Prostate gland (tissue), 2 donors: ENCODE results near the gene AMFR.

Experiments
- POLR2A ChIP-seq: fragments of 450-650 bp; IDR thresholded peaks from one replicate; pipeline ENCODE4 v1.6.1; 2016; ENCODE audit warnings: antibody characterized with exemption, mild to moderate bottlenecking
- POLR2AphosphoS5 ChIP-seq: sonication (generic); formaldehyde crosslinking; IDR thresholded peaks from one replicate; pipeline ENCODE4 v1.6.1; 2017; ENCODE audit warnings: antibody characterized with exemption
- TF ChIP-seq, protein P1 (sequence below), 4 experiments: fragments of 200-600 bp in 2 of 4; fragments of 450-650 bp in 2 of 4; sonication (generic) in 2 of 4; IDR thresholded peaks; 1 replicate in 3 of 4; 2 replicates in 1 of 4; pipeline ENCODE4 v1.5.1; 2016 to 2019; ENCODE audit warnings: antibody characterized with exemption in 4 of 4, mild to moderate bottlenecking in 2 of 4, moderate library complexity in 2 of 4

- TF ChIP-seq, protein P1, sequence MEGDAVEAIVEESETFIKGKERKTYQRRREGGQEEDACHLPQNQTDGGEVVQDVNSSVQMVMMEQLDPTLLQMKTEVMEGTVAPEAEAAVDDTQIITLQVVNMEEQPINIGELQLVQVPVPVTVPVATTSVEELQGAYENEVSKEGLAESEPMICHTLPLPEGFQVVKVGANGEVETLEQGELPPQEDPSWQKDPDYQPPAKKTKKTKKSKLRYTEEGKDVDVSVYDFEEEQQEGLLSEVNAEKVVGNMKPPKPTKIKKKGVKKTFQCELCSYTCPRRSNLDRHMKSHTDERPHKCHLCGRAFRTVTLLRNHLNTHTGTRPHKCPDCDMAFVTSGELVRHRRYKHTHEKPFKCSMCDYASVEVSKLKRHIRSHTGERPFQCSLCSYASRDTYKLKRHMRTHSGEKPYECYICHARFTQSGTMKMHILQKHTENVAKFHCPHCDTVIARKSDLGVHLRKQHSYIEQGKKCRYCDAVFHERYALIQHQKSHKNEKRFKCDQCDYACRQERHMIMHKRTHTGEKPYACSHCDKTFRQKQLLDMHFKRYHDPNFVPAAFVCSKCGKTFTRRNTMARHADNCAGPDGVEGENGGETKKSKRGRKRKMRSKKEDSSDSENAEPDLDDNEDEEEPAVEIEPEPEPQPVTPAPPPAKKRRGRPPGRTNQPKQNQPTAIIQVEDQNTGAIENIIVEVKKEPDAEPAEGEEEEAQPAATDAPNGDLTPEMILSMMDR (IDR thresholded peaks at IDR 0.05): no peak
- TF ChIP-seq POLR2AphosphoS5 (no peak), POLR2A (no peak)
Observed at GRCh38 chr16:56371660-56371937, 53.7 kb downstream of the AMFR start.
